Activated naive CD8-positive, alpha-beta T cell treated with anti-CD3 and anti-CD28 coated beads for 36 hours (primary cell): ENCODE data around the gene OR52W1. TPM values are rescaled to one million over a fixed set of nuclear protein-coding genes. Genes with fewer than 3 reads are reported as not detected.

ENCODE experiments used
- DNase-seq: peaks from one replicate; pipeline ENCODE4 v3.0.0; 2021
- H3K27ac Mint-ChIP-seq: one replicate; pipeline ENCODE4 v1.8.0; 2022; ENCODE audit warnings: mild to moderate bottlenecking, moderate library complexity, mixed read lengths
- H3K27me3 Mint-ChIP-seq: one replicate; pipeline ENCODE4 v1.8.0; 2022; ENCODE audit warnings: mild to moderate bottlenecking, mixed read lengths
- H3K36me3 Mint-ChIP-seq: one replicate; pipeline ENCODE4 v1.8.0; 2021; ENCODE audit warnings: mild to moderate bottlenecking, mixed read lengths
- H3K4me1 Mint-ChIP-seq: one replicate; pipeline ENCODE4 v1.8.0; 2021; ENCODE audit warnings: mixed read lengths
- H3K4me3 Mint-ChIP-seq: one replicate; pipeline ENCODE4 v1.8.0; 2022; ENCODE audit warnings: mild to moderate bottlenecking, moderate library complexity, mixed read lengths
- H3K9me3 Mint-ChIP-seq: one replicate; pipeline ENCODE4 v1.8.0; 2022; ENCODE audit warnings: mixed read lengths
- total RNA-seq, 2 experiments: library from RNA; stranded (reverse); gene quantifications; one replicate each; pipeline ENCODE4 v1.2.3, GENCODE V29; 2021

Gene OR52W1
- total RNA-seq, 2 experiments from 2014 or later, result not detected

DNA sequence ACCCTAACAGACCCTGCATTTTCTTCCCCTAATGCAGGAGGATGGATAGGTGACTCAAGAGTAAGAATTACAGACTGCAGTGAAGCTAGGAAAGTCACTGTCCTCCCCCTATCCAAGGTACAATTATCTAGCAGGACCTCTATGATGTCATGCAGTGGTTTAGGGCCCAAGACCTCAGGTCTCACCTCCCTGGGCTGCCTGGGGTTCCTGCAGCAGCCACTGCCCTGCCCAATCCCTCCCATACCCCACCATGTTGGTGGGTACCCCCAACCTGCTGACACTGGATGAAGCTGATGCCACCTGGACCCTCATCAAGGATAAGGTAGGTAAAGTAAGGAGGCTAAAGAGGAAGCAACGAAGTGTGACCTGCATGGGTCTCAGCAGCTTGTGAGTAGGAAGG is 6.3 kb downstream of the OR52W1 start, which contains the start of gene C11orf42:
Gene C11orf42 (plus strand): TSS at position 192 of the 400 bp plus-strand sequence. CDS start 59 bp downstream, at position 251.
- Mint-ChIP-seq H3K27me3 (no peaks in the 10 kb centered on the region), H3K36me3 (peaks cover 20% of the 10 kb centered on the region), H3K9me3 (no peaks in the 10 kb centered on the region), H3K4me1 (peaks cover 32% of the 10 kb centered on the region), H3K4me3 (no peak within 1 kb of the TSS), H3K27ac (no peak within 1 kb of the TSS)
- DNase-seq, result no peak

DNA sequence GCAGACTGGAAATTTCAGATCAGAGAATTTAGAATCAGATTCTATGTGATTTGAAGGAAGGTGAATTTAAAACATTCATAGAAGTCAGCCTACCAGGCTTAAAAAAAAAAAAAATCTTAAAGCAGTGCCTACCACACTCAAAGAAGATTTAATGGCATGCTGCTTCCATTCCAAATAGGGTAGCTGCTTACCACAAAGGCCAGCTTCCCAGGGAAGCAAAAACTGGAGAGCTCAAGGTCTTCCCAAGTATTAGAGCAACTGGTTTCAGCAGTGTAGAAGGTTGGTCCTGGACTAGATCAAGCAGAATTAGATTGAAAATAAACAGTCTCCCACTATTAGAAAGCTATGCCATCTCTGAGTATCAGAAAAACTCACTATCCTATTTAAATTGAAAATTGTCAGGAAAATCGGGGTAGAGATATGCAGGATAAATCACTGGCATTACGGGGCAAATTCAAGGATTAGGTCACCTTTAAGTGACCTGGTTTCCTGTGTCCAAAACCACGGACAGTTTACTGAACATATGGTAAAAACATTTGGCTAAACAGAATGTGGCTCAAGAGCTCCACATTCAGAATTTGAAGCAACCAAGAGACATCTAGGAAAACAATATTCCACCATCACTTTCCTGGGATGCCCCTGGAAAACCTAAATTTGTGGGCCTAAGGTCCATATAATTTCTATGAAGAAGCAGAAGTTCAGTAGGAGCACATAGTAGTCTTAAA is 7.6 kb downstream of the OR52W1 start:
- no peaks in the 10 kb centered on the region for H3K27me3 Mint-ChIP-seq
- H3K27ac Mint-ChIP-seq, result peak overlapping the region; percentile 11
- no peak overlapping the region for H3K4me3 Mint-ChIP-seq
- H3K9me3 Mint-ChIP-seq, result no peaks in the 10 kb centered on the region
- DNase-seq, result no peak
- H3K36me3 Mint-ChIP-seq, result peaks cover 18% of the 10 kb centered on the region
- H3K4me1 Mint-ChIP-seq, result peaks cover 23% of the 10 kb centered on the region

DNA sequence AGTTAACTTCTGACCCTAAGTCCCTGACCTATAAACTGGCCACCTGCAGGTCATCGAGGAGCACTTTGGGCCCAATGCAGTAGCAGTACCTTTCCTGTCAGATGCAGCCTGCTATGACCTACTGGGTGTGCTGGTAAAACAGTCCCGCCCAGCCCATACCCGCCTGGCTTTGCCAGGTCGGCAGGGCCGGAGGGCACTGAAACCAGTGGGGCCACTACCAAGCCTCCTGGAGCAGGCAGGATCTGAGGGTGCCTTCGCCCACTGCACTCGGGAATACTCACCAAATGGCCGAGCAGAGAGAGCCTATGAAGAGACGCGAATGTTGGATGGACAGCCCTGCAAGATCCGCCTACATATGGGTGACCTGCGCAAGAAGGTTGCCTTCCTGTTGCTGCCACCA is 10.8 kb downstream of the OR52W1 start:
- Mint-ChIP-seq H3K36me3 (peaks cover 4% of the 10 kb centered on the region), H3K4me3 (no peak overlapping the region), H3K4me1 (peaks cover 3% of the 10 kb centered on the region), H3K27ac (no peak overlapping the region), H3K9me3 (no peaks in the 10 kb centered on the region), H3K27me3 (no peaks in the 10 kb centered on the region)
- no peak for DNase-seq

DNA sequence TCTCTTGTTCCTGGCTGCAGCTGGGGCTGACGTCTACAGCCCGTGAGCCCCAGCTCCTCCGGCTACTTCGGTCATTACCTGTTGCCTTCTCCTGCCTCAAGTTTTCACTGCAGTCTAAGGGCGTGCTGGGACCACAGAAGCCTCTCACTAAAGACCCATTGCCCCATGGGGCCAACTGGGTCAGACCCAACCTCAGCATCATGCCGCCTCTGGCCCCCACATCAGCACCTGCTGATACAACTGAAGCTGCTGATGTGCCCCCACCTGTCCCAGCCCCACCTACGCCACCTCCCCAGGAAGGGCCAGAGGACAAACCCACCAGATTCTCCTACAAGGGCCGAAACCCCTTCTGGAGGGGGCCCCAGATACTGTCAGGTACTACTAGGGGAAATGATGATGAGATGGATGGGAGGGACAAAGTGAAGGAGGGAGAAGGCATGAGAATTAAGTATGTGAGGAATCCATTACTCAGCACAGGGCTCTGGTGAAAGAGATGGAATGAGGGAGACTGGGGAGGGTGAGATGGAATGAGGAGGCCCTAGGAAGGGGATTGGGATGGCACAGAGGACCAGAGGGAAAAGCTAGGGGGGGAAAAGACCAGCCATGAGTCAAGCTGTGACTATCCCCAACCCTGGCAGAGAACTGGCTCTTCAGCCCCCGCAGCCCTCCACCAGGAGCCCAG is 11.4 kb downstream of the OR52W1 start:
- DNase-seq, result no peak
- Mint-ChIP-seq H3K4me3 (no peak overlapping the region), H3K9me3 (no peaks in the 10 kb centered on the region), H3K4me1 (no peaks in the 10 kb centered on the region), H3K27ac (no peak overlapping the region), H3K36me3 (peaks cover 4% of the 10 kb centered on the region), H3K27me3 (no peaks in the 10 kb centered on the region)

DNA sequence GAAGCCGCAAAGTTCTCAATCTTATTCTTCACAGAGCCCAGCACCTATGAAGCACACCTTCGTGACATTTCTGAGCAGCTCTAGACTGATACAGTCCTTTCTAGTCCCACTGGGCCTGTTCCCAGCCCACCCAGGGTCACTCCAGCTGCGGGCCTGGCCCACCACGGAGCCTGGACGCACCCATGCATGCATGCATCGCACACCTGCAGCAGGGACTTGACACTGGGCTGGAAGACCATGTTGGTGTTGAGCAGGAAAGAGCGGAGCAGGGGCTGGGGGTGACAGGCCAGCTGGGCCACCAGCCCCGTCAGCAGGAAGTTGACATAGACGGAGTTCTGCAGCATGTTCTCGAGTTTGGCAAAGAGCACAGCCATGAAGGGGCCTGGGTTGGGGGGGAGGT is 15.5 kb downstream of the OR52W1 start:
- no peak overlapping the region for H3K4me3 Mint-ChIP-seq
- no peaks in the 10 kb centered on the region for H3K9me3 Mint-ChIP-seq
- peaks cover 3% of the 10 kb centered on the region for H3K36me3 Mint-ChIP-seq
- peaks cover 2% of the 10 kb centered on the region for H3K4me1 Mint-ChIP-seq
- no peaks in the 10 kb centered on the region for H3K27me3 Mint-ChIP-seq
- no peak overlapping the region for H3K27ac Mint-ChIP-seq
- DNase-seq, result no peak

DNA sequence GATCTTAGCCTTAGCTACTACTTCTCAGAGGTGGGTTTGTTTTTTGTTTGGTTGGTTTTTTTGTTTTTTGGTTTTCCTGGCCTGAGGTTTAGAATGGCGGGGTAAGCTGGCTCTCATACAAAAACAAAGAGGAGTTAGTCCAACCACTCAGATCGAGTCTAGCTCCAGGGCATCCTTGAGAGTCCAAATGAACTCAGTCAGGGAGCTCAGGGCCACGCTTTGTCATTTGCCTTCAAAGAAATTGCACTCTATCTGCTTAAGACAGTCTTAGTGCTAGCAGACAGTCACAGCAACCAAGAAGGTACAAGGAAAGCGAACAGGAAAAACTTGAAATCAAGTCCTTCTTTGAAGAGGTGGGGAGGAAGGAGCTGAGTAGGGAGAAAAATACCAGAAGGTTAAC is 17.5 kb downstream of the OR52W1 start:
- DNase-seq, result no peak
- peaks cover 4% of the 10 kb centered on the region for H3K4me1 Mint-ChIP-seq
- H3K36me3 Mint-ChIP-seq, result peaks cover 5% of the 10 kb centered on the region
- H3K27me3 Mint-ChIP-seq, result no peaks in the 10 kb centered on the region
- H3K4me3 Mint-ChIP-seq, result no peak overlapping the region
- H3K9me3 Mint-ChIP-seq, result no peaks in the 10 kb centered on the region
- no peak overlapping the region for H3K27ac Mint-ChIP-seq

DNA sequence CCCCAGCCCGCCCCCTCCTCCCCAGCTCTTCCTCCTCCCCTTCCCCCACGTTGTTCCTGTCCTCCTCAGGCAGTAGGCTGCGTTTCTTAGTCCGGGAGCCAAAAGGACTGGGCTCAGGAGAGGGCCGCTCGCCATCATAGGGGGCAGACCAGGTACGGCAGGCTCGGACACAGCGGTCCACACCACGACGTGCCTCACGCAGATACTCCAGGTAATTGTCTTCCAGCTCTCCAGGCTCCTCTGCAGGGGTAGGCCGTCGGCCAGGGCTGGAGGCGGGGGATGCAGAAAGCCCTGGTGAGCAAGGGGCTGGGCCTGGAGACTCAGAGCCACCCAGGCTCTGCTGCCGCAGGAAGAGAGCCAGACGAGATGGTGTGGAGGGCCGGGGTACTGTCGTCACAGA is 18.7 kb downstream of the OR52W1 start:
- peaks cover 11% of the 10 kb centered on the region for H3K36me3 Mint-ChIP-seq
- H3K9me3 Mint-ChIP-seq, result no peaks in the 10 kb centered on the region
- H3K27ac Mint-ChIP-seq, result no peak overlapping the region
- H3K27me3 Mint-ChIP-seq, result no peaks in the 10 kb centered on the region
- H3K4me3 Mint-ChIP-seq, result no peak overlapping the region
- peaks cover 4% of the 10 kb centered on the region for H3K4me1 Mint-ChIP-seq
- no peak for DNase-seq

DNA sequence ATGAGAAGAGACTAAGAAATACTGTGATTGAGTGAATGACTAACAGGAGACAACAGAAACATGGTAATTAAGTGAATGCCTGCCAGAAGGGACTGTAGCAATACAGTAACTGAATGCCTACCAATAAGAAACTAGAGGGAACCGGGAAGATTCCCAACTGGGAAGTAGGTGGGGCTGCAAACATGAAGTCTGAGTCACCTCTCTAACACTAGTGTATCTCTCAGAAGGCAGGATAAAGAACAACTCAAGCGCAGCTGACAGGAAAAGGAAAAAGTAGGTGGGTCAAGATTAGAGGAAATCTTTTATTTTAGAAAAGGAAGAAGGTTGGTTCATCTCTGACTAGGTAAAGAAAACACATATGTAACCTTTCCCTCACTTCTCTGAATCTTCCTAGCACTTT is 20.3 kb downstream of the OR52W1 start:
- Mint-ChIP-seq H3K27ac (no peak overlapping the region), H3K27me3 (no peaks in the 10 kb centered on the region), H3K36me3 (peaks cover 11% of the 10 kb centered on the region), H3K4me3 (no peak overlapping the region), H3K4me1 (peaks cover 4% of the 10 kb centered on the region), H3K9me3 (no peaks in the 10 kb centered on the region)
- DNase-seq, result no peak

DNA sequence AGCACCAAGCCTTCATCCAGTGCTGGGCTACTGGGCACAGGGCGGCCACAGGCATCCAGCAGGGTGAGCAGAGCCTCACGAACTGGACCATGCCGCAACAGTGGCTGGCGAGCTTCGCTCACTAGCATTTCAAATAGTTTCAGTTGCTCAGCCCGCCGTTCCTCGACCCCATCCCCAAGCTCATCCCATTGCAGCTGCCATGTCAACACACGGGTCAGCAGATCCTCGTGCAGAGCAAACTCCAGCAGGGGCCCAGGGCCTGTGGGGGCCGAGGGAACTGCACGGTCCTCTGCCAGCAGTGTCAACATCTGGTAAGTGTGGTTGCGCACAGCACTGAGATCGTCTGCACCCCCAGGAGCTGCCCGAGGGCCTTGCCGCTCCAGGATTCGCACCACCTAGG is 24.8 kb downstream of the OR52W1 start:
- peaks cover 17% of the 10 kb centered on the region for H3K4me1 Mint-ChIP-seq
- no peak for DNase-seq
- H3K27me3 Mint-ChIP-seq, result no peaks in the 10 kb centered on the region
- no peak overlapping the region for H3K4me3 Mint-ChIP-seq
- no peaks in the 10 kb centered on the region for H3K9me3 Mint-ChIP-seq
- peaks cover 15% of the 10 kb centered on the region for H3K36me3 Mint-ChIP-seq
- no peak overlapping the region for H3K27ac Mint-ChIP-seq

DNA sequence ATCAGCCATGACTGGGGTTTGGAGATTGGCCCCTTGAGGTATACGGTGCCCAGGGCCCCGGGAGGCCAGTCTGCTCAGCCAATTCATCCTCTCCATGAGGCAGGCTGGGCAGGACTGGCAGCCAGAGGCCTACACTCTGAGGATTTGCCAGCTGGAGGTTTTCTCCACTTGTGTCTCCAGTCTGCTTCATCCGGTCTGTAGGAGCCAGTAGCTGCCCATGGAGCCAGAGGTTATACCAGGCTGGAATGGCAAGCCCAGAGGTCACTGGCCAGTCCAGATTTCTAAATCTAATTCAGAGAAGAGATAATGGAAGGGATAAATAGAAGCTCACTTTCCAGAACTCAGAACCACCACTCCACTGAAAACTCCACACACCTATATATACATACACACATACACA is 25.4 kb downstream of the OR52W1 start:
- H3K4me1 Mint-ChIP-seq, result peaks cover 20% of the 10 kb centered on the region
- DNase-seq, result no peak

DNA sequence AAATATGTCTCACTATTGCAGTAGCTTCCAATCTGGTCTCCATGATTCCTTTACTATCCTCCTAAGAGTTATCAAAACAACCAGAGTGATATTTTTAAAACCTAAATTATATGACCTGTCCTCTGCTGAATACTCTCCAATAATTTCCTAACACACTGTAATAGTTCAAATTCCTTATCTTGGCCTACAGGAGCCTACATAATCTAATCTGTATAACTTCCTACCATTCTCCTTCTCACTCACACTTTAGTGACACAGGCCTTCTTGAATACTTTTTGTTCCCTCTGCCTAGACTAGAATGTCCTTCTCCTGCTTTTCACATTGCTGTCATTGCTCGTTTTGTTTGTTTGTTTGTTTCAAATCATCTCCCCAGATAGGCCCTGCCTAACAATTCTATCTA is 26.0 kb downstream of the OR52W1 start:
- H3K36me3 Mint-ChIP-seq, result peaks cover 20% of the 10 kb centered on the region
- H3K27me3 Mint-ChIP-seq, result no peaks in the 10 kb centered on the region
- H3K27ac Mint-ChIP-seq, result no peak overlapping the region

More for the DNA sequence above, 25.4 kb downstream of the OR52W1 start:
- no peak overlapping the region for H3K27ac Mint-ChIP-seq
- H3K9me3 Mint-ChIP-seq, result no peaks in the 10 kb centered on the region
- H3K4me3 Mint-ChIP-seq, result no peak overlapping the region
- H3K36me3 Mint-ChIP-seq, result peaks cover 15% of the 10 kb centered on the region
- no peaks in the 10 kb centered on the region for H3K27me3 Mint-ChIP-seq

DNA sequence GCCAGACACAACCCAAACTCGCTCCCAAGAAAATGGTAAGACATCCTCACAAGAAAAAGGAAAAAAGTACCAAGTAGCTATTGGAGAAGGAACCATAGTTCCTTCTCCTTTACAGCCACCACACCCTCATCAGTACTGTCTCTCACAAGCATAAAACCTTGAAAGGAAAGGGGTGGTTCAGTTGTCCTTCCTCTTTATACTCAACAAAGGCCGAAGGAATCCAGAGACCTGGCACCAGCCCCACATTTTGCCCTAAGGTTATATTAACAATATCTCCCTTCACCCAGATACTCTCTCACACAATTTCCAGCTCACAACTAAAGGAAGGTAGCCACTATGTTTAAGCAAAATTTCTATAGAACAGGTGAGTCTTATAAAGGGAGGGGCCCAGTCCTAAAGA is 26.9 kb downstream of the OR52W1 start:
- no peaks in the 10 kb centered on the region for H3K9me3 Mint-ChIP-seq
- H3K4me3 Mint-ChIP-seq, result no peak overlapping the region
- no peaks in the 10 kb centered on the region for H3K27me3 Mint-ChIP-seq
- peaks cover 30% of the 10 kb centered on the region for H3K4me1 Mint-ChIP-seq
- no peak overlapping the region for H3K27ac Mint-ChIP-seq
- DNase-seq, result no peak
- H3K36me3 Mint-ChIP-seq, result peaks cover 19% of the 10 kb centered on the region

More for the DNA sequence above, 26.0 kb downstream of the OR52W1 start:
- no peak for DNase-seq
- Mint-ChIP-seq H3K9me3 (no peaks in the 10 kb centered on the region), H3K4me1 (peaks cover 24% of the 10 kb centered on the region), H3K4me3 (no peak overlapping the region)

DNA sequence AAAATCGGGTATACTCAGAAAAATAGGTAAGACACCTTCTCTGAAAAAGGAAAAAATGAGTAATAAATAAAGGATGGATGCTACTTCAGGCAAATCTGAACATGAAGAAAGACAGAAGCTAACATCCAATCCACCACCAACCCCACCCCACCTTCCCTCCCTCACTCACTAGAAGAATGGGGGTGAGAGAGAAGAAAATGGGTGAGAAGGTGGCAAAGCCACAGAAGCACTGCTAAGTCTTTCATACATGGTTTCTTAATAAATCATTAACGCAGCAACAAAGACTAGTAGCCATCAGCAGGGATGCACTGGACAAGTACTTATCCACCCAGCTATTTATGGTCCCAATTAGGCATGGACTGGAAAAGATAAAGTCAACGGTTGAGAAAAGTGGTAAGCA is 29.5 kb downstream of the OR52W1 start:
- no peak for DNase-seq
- H3K36me3 Mint-ChIP-seq, result peaks cover 14% of the 10 kb centered on the region
- H3K27me3 Mint-ChIP-seq, result no peaks in the 10 kb centered on the region
- no peak overlapping the region for H3K27ac Mint-ChIP-seq
- H3K4me3 Mint-ChIP-seq, result no peak overlapping the region
- peaks cover 43% of the 10 kb centered on the region for H3K4me1 Mint-ChIP-seq
- H3K9me3 Mint-ChIP-seq, result no peaks in the 10 kb centered on the region

DNA sequence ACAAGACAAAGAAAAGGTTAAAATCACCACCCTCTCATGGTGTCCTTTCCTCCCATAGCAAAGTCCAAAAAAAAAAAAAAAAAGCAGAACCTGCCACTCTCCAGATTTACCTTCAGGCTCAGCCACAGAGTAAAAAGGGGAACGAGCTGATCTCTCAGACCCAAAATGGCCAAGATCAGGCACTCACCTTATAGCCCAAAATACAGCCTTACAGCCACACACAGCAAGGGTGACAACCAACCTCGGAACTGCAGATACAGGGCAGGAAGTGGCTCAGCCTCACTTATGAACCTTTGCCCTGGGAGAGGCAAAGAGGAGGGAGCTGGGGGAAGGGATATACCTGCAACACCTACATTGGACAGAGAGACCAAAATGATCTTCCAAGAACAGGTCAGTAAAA is 30.9 kb downstream of the OR52W1 start:
- Mint-ChIP-seq H3K27me3 (no peaks in the 10 kb centered on the region), H3K9me3 (no peaks in the 10 kb centered on the region), H3K4me1 (peaks cover 46% of the 10 kb centered on the region), H3K4me3 (no peak overlapping the region), H3K27ac (no peak overlapping the region), H3K36me3 (peaks cover 14% of the 10 kb centered on the region)
- DNase-seq, result no peak

DNA sequence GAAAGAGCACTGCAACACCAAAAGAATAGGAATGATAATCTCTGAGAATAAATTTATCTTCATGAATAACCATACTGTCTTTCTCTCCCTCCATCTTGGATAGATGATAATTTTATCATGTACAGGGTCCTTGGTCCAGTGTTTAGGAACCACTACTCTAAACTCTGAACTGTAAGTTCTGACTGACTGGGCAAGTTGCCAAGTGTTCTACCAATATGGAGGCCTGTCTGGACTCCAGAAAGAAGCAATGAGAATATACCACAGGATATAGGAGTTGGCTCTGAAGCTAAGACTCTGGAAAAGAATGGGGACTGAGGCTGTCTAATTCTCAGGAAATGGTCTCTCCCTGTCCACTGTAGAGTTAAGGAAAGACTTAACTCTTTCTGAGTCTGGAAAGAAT is 33.9 kb downstream of the OR52W1 start:
- Mint-ChIP-seq H3K27me3 (no peaks in the 10 kb centered on the region), H3K4me3 (peak overlapping the region; percentile 20), H3K9me3 (no peaks in the 10 kb centered on the region), H3K27ac (no peak overlapping the region), H3K4me1 (peaks cover 36% of the 10 kb centered on the region), H3K36me3 (peaks cover 9% of the 10 kb centered on the region)
- DNase-seq, result no peak

DNA sequence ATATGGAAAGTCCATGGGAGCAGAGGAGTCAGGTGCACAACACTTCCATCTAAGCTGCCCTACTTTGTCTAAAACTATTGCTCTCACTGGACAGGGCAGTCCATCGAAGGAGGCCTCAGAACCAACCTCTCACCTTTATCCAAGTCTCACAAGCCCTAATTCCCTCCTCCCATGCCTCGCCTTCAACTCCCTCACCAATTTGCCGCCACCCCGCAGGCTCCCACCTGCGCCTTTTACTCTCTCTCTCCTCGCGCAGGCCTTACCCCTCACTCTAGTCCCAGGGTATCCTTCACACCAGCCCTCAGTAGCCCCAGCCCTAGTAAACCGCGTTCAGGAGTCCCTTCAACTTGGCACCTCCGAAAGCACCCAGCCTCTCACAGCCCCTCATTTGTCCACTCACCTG is 35.0 kb downstream of the OR52W1 start:
- peak overlapping the region; percentile 98 for H3K4me3 Mint-ChIP-seq
- no peaks in the 10 kb centered on the region for H3K9me3 Mint-ChIP-seq
- peaks cover 7% of the 10 kb centered on the region for H3K36me3 Mint-ChIP-seq
- no peaks in the 10 kb centered on the region for H3K27me3 Mint-ChIP-seq
- peak overlapping the region; percentile 94 for H3K27ac Mint-ChIP-seq
- peak; percentile 12 for DNase-seq
- H3K4me1 Mint-ChIP-seq, result peaks cover 34% of the 10 kb centered on the region
